HEK293 (cell line): Measurements from ENCODE around the gene NOS1AP.

Source experiments
- CTCF ChIA-PET: fragments of 350-600 bp; formaldehyde crosslinking; extraction: SDS; loops from one replicate; lab custom pipeline; 2021; ENCODE audit warnings: antibody characterized with exemption; lab: Yijun Ruan, JAX
- POLR2A ChIA-PET: fragments of 300-600 bp; formaldehyde crosslinking; extraction: SDS; loops from one replicate; lab custom pipeline; 2020; ENCODE audit warnings: antibody characterized with exemption, inconsistent platforms; lab: Yijun Ruan, JAX
- H3K27ac ChIP-seq: fragments of 200-500 bp; sonication (Bioruptor generic); 2 replicates; pipeline ENCODE4 v1.5.1; 2014; ENCODE audit warnings: low read depth, low read length, control low read depth, inconsistent platforms; ENCODE audit errors: extremely low read depth
- H3K36me3 ChIP-seq, 2 experiments: fragments of 200-500 bp in 1 of 2; sonication (Bioruptor generic) in 1 of 2; 1 replicate in 1 of 2; 2 replicates in 1 of 2; pipeline ENCODE4 v1.5.1; 2014 to 2017; ENCODE audit warnings: inconsistent platforms in 2 of 2, low read length in 2 of 2; ENCODE audit not compliant: control insufficient read depth in 2 of 2, insufficient read depth in 1 of 2
- H3K4me1 ChIP-seq: fragments of 200-500 bp; sonication (Bioruptor generic); 2 replicates; pipeline ENCODE4 v1.5.1; 2014; ENCODE audit warnings: mild to moderate bottlenecking, low read length, inconsistent platforms; ENCODE audit not compliant: control insufficient read depth, insufficient read depth
- H3K4me3 ChIP-seq: 2 replicates; pipeline ENCODE4 v1.5.1; 2011; ENCODE audit warnings: low read depth, mild to moderate bottlenecking, control low read depth, low read length, moderate library complexity
- H3K9me3 ChIP-seq: fragments of 200-500 bp; sonication (Bioruptor generic); 2 replicates; pipeline ENCODE4 v1.5.1; 2014; ENCODE audit warnings: low read depth, low read length, inconsistent platforms; ENCODE audit not compliant: control insufficient read depth, insufficient read depth
- BCL11B ChIP-seq: fragments of 450-650 bp; formaldehyde crosslinking; IDR thresholded peaks from 2 replicates; pipeline ENCODE4 v1.5.1; 2016; ENCODE audit warnings: low read depth, missing biosample characterization, missing genetic modification characterization
- GLIS2 ChIP-seq: fragments of 450-650 bp; formaldehyde crosslinking; IDR thresholded peaks from 2 replicates; pipeline ENCODE4 v1.5.1; 2016; ENCODE audit warnings: missing biosample characterization, missing genetic modification characterization
- KLF1 ChIP-seq: fragments of 450-650 bp; formaldehyde crosslinking; IDR thresholded peaks from 2 replicates; pipeline ENCODE4 v1.5.1; 2016; ENCODE audit warnings: missing biosample characterization, missing genetic modification characterization
- KLF16 ChIP-seq: fragments of 450-650 bp; formaldehyde crosslinking; IDR thresholded peaks from 2 replicates; pipeline ENCODE4 v1.5.1; 2017; ENCODE audit warnings: missing biosample characterization, missing genetic modification characterization
- MEIS1 ChIP-seq: sonication (generic); formaldehyde crosslinking; IDR thresholded peaks from 2 replicates; pipeline ENCODE4 v1.8.1; 2022; ENCODE audit warnings: missing genetic modification reagents, mild to moderate bottlenecking, borderline replicate concordance
- MYNN ChIP-seq: fragments of 450-650 bp; formaldehyde crosslinking; IDR thresholded peaks from 2 replicates; pipeline ENCODE4 v1.5.1; 2016; ENCODE audit warnings: missing biosample characterization, missing genetic modification characterization, borderline replicate concordance
- RBAK ChIP-seq: fragments of 450-650 bp; formaldehyde crosslinking; IDR thresholded peaks from 2 replicates; pipeline ENCODE4 v1.5.1; 2016; ENCODE audit warnings: missing biosample characterization, missing genetic modification characterization
- SCRT2 ChIP-seq: fragments of 450-650 bp; formaldehyde crosslinking; IDR thresholded peaks from 2 replicates; pipeline ENCODE4 v1.5.1; 2016; ENCODE audit warnings: missing biosample characterization, missing genetic modification characterization
- SETDB1 ChIP-seq: IDR thresholded peaks from one replicate; pipeline ENCODE4 v1.6.1; 2017; ENCODE audit warnings: mild to moderate bottlenecking, low read length, moderate library complexity, mixed read lengths; ENCODE audit not compliant: insufficient read length
- SP7 ChIP-seq: fragments of 450-650 bp; formaldehyde crosslinking; IDR thresholded peaks from 2 replicates; pipeline ENCODE4 v1.5.1; 2016; ENCODE audit warnings: missing biosample characterization, missing genetic modification characterization
- ZFP41 ChIP-seq: fragments of 450-650 bp; formaldehyde crosslinking; IDR thresholded peaks from 2 replicates; pipeline ENCODE4 v1.5.1; 2016; ENCODE audit warnings: missing biosample characterization, missing genetic modification characterization, borderline replicate concordance
- ZFP69B ChIP-seq: fragments of 450-650 bp; formaldehyde crosslinking; IDR thresholded peaks from 2 replicates; pipeline ENCODE4 v1.5.1; 2016; ENCODE audit warnings: missing biosample characterization, missing genetic modification characterization
- ZNF112 ChIP-seq: fragments of 450-650 bp; formaldehyde crosslinking; IDR thresholded peaks from 2 replicates; pipeline ENCODE4 v1.5.0; 2017; ENCODE audit warnings: missing biosample characterization, missing genetic modification characterization
- ZNF114 ChIP-seq: fragments of 450-650 bp; formaldehyde crosslinking; IDR thresholded peaks from 2 replicates; pipeline ENCODE4 v1.5.0; 2017; ENCODE audit warnings: missing biosample characterization, missing genetic modification characterization
- ZNF211 ChIP-seq: fragments of 450-650 bp; formaldehyde crosslinking; IDR thresholded peaks from 2 replicates; pipeline ENCODE4 v1.5.1; 2016; ENCODE audit warnings: low read depth, missing biosample characterization, missing genetic modification characterization
- ZNF248 ChIP-seq: fragments of 450-650 bp; formaldehyde crosslinking; IDR thresholded peaks from 2 replicates; pipeline ENCODE4 v1.5.1; 2017; ENCODE audit warnings: missing biosample characterization, missing genetic modification characterization
- ZNF404 ChIP-seq: fragments of 450-650 bp; formaldehyde crosslinking; IDR thresholded peaks from 2 replicates; pipeline ENCODE4 v1.5.1; 2017; ENCODE audit warnings: missing biosample characterization, missing genetic modification characterization
- ZNF416 ChIP-seq: fragments of 450-650 bp; formaldehyde crosslinking; IDR thresholded peaks from 2 replicates; pipeline ENCODE4 v1.5.1; 2016; ENCODE audit warnings: missing biosample characterization, missing genetic modification characterization
- ZNF610 ChIP-seq: fragments of 450-650 bp; formaldehyde crosslinking; IDR thresholded peaks from 2 replicates; pipeline ENCODE4 v1.5.1; 2016; ENCODE audit warnings: missing biosample characterization, missing genetic modification characterization, borderline replicate concordance
- ZNF670 ChIP-seq: fragments of 450-650 bp; formaldehyde crosslinking; IDR thresholded peaks from 2 replicates; pipeline ENCODE4 v1.5.1; 2016; ENCODE audit warnings: missing biosample characterization, missing genetic modification characterization, low read depth
- ZNF747 ChIP-seq: fragments of 450-650 bp; formaldehyde crosslinking; IDR thresholded peaks from 2 replicates; pipeline ENCODE4 v1.5.1; 2016; ENCODE audit warnings: missing biosample characterization, missing genetic modification characterization
- ZSCAN23 ChIP-seq: fragments of 450-650 bp; formaldehyde crosslinking; IDR thresholded peaks from 2 replicates; pipeline ENCODE4 v1.5.1; 2016; ENCODE audit warnings: missing biosample characterization, missing genetic modification characterization
- ZSCAN30 ChIP-seq: fragments of 450-650 bp; IDR thresholded peaks from 2 replicates; pipeline ENCODE4 v1.5.1; 2018; ENCODE audit warnings: missing biosample characterization, mild to moderate bottlenecking, missing genetic modification characterization, moderate library complexity
- TF ChIP-seq, protein P1 (sequence below): fragments of 450-650 bp; IDR thresholded peaks from 2 replicates; pipeline ENCODE4 v1.5.1; 2018; ENCODE audit warnings: missing biosample characterization, mild to moderate bottlenecking, missing genetic modification characterization
- TF ChIP-seq, protein P2 (sequence below): fragments of 450-650 bp; formaldehyde crosslinking; IDR thresholded peaks from 2 replicates; pipeline ENCODE4 v1.5.1; 2016; ENCODE audit warnings: missing biosample characterization, missing genetic modification characterization
- TF ChIP-seq, protein P3 (sequence below): fragments of 450-650 bp; formaldehyde crosslinking; IDR thresholded peaks from 2 replicates; pipeline ENCODE4 v1.5.1; 2017; ENCODE audit warnings: missing biosample characterization, mild to moderate bottlenecking, missing genetic modification characterization, moderate library complexity
- TF ChIP-seq, protein P4 (sequence below): fragments of 450-650 bp; formaldehyde crosslinking; IDR thresholded peaks from 2 replicates; pipeline ENCODE4 v1.5.1; 2016; ENCODE audit warnings: missing biosample characterization, missing genetic modification characterization
- TF ChIP-seq, protein P5 (sequence below): fragments of 450-650 bp; formaldehyde crosslinking; IDR thresholded peaks from 2 replicates; pipeline ENCODE4 v1.5.1; 2016; ENCODE audit warnings: missing biosample characterization, missing genetic modification characterization

NOS1AP gene

DNA sequence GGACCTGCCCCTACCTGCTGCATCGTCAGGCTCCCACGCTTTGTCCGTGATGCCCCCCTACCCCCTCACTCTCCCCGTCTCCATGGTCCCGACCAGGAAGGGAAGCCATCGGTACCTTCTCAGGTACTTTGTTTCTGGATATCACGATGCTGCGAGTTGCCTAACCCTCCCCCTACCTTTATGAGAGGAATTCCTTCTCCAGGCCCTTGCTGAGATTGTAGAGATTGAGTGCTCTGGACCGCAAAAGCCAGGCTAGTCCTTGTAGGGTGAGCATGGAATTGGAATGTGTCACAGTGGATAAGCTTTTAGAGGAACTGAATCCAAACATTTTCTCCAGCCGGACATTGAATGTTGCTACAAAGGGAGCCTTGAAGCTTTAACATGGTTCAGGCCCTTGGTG lies 298.3 kb downstream of the NOS1AP start:
- CTCF ChIA-PET: interaction anchor here (3.8 kb wide), 1 partner anchor 10 kb away, joined by 17 read pairs; no protein-coding TSS in a partner anchor
- no peak overlapping the region for H3K4me3 ChIP-seq
- no peak overlapping the region for H3K27ac ChIP-seq
- TF ChIP-seq ZNF248 (no peak), KLF16 (no peak), ZNF112 (tag by site-specific recombination) (no peak), ZNF610 (tag by site-specific recombination) (no peak), KLF1 (tag by site-specific recombination) (no peak), BCL11B (tag by site-specific recombination) (no peak), SP7 (tag by site-specific recombination) (no peak), GLIS2 (tag by site-specific recombination) (no peak), ZNF114 (tag by site-specific recombination) (no peak), ZNF404 (no peak), SCRT2 (tag by site-specific recombination) (no peak), ZNF670 (tag by site-specific recombination) (no peak)
- TF ChIP-seq, protein P1, sequence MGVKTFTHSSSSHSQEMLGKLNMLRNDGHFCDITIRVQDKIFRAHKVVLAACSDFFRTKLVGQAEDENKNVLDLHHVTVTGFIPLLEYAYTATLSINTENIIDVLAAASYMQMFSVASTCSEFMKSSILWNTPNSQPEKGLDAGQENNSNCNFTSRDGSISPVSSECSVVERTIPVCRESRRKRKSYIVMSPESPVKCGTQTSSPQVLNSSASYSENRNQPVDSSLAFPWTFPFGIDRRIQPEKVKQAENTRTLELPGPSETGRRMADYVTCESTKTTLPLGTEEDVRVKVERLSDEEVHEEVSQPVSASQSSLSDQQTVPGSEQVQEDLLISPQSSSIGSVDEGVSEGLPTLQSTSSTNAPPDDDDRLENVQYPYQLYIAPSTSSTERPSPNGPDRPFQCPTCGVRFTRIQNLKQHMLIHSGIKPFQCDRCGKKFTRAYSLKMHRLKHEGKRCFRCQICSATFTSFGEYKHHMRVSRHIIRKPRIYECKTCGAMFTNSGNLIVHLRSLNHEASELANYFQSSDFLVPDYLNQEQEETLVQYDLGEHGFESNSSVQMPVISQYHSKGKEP (tag by site-specific recombination): no peak
- TF ChIP-seq, protein P2, sequence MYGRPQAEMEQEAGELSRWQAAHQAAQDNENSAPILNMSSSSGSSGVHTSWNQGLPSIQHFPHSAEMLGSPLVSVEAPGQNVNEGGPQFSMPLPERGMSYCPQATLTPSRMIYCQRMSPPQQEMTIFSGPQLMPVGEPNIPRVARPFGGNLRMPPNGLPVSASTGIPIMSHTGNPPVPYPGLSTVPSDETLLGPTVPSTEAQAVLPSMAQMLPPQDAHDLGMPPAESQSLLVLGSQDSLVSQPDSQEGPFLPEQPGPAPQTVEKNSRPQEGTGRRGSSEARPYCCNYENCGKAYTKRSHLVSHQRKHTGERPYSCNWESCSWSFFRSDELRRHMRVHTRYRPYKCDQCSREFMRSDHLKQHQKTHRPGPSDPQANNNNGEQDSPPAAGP (tag by site-specific recombination): no peak
- TF ChIP-seq, protein P3, sequence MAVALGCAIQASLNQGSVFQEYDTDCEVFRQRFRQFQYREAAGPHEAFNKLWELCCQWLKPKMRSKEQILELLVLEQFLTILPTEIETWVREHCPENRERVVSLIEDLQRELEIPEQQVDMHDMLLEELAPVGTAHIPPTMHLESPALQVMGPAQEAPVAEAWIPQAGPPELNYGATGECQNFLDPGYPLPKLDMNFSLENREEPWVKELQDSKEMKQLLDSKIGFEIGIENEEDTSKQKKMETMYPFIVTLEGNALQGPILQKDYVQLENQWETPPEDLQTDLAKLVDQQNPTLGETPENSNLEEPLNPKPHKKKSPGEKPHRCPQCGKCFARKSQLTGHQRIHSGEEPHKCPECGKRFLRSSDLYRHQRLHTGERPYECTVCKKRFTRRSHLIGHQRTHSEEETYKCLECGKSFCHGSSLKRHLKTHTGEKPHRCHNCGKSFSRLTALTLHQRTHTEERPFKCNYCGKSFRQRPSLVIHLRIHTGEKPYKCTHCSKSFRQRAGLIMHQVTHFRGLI (tag by site-specific recombination): no peak
- TF ChIP-seq, protein P4, sequence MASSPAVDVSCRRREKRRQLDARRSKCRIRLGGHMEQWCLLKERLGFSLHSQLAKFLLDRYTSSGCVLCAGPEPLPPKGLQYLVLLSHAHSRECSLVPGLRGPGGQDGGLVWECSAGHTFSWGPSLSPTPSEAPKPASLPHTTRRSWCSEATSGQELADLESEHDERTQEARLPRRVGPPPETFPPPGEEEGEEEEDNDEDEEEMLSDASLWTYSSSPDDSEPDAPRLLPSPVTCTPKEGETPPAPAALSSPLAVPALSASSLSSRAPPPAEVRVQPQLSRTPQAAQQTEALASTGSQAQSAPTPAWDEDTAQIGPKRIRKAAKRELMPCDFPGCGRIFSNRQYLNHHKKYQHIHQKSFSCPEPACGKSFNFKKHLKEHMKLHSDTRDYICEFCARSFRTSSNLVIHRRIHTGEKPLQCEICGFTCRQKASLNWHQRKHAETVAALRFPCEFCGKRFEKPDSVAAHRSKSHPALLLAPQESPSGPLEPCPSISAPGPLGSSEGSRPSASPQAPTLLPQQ (tag by site-specific recombination): no peak
- H3K36me3 ChIP-seq: peaks cover 0 to 4% of the 10 kb centered on the region in 2 experiments; a peak in 2 of 3 replicates
- POLR2A ChIA-PET: no interaction called here
- no peaks in the 10 kb centered on the region for H3K4me1 ChIP-seq
- H3K9me3 ChIP-seq: no peaks in the 10 kb centered on the region

DNA sequence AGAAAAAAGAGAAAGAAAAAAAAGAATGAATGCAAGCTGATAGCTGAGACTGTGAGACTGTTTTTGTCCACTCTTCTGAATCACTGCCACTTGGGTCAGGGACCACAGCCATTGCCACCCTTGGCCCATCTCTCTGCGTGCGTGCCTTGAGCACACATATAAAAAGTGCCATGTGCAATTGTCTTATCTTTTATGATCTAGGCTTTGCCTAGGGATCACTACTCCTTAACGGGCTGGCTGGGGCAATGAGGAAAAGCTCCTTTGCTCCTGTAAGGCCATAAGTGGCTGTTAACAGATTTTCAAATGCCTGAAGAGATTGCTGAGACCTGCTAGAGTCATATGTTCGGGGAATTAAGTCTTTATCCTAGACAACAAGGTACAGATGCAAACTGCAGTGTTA lies 299.0 kb downstream of the NOS1AP start:
- ChIA-PET CTCF (interaction anchor here (3.8 kb wide), 1 partner anchor 11 kb away, joined by 17 read pairs; no protein-coding TSS in a partner anchor), POLR2A (no interaction called here)
- TF ChIP-seq ZNF747 (tag by site-specific recombination): no peak
- TF ChIP-seq KLF16: no peak
- TF ChIP-seq ZFP69B (tag by site-specific recombination): no peak
- no peak for TF ChIP-seq ZNF211 (tag by site-specific recombination)
- no peak for TF ChIP-seq ZSCAN30 (tag by site-specific recombination)
- TF ChIP-seq SETDB1: no peak
- no peak for TF ChIP-seq RBAK (tag by site-specific recombination)
- TF ChIP-seq ZNF416: no peak
- TF ChIP-seq ZFP41 (tag by site-specific recombination): no peak
- TF ChIP-seq MEIS1 (CRISPR knock-in tag): no peak
- TF ChIP-seq, protein P1 (tag by site-specific recombination): no peak
- TF ChIP-seq MYNN (tag by site-specific recombination): no peak
- TF ChIP-seq, protein P5, sequence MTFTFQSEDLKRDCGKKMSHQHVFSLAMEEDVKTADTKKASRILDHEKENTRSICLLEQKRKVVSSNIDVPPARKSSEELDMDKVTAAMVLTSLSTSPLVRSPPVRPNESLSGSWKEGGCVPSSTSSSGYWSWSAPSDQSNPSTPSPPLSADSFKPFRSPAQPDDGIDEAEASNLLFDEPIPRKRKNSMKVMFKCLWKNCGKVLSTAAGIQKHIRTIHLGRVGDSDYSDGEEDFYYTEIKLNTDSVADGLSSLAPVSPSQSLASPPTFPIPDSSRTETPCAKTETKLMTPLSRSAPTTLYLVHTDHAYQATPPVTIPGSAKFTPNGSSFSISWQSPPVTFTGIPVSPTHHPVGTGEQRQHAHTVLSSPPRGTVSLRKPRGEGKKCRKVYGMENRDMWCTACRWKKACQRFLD (tag by site-specific recombination): no peak
- TF ChIP-seq ZSCAN23 (tag by site-specific recombination): no peak
- H3K4me1 ChIP-seq: no peaks in the 10 kb centered on the region
- no peak overlapping the region for H3K4me3 ChIP-seq
- no peaks in the 10 kb centered on the region for H3K9me3 ChIP-seq
- H3K27ac ChIP-seq: no peak overlapping the region
- peaks cover 0 to 4% of the 10 kb centered on the region in 2 experiments; a peak in 2 of 3 replicates for H3K36me3 ChIP-seq
